Measurements from ENCODE around the gene ATP10D.

- TF ChIP-seq SMC3 (IDR thresholded peaks at IDR 0.05; ENCODE audit: low read depth, low read length) (no peak), CTCF (IDR thresholded peaks at IDR 0.05) (no peak)
Measured at GRCh38 chr4:47444031-47444430, 41.0 kb upstream of the ATP10D start.
